ENCODE data around the gene KCNT1. TPM values are rescaled to one million over a fixed set of nuclear protein-coding genes. Genes with fewer than 3 reads are reported as not detected.

KCNT1 gene
- total RNA-seq, 1 experiment from 2014 or later = not detected

GRCh38 chr9:135780086-135780485 lies 78.1 kb downstream of the KCNT1 start:
- Histone ChIP-seq H3K4me1 (ENCODE audit: insufficient read depth, low read length, poor library complexity, severe bottlenecking) (no peaks in the 10 kb centered on the region), H3K4me3 (ENCODE audit: low read depth, low read length, poor library complexity, severe bottlenecking) (no peak overlapping the region), H3K36me3 (ENCODE audit: insufficient read depth, low read length, poor library complexity, severe bottlenecking) (no peaks in the 10 kb centered on the region), H3K27ac (ENCODE audit: low read depth, low read length, poor library complexity, severe bottlenecking) (no peak overlapping the region), H3K9me3 (ENCODE audit: low read depth, low read length, poor library complexity, severe bottlenecking) (no peaks in the 10 kb centered on the region), H3K27me3 (replicated peaks; ENCODE audit: insufficient read depth, low read depth, low read length, poor library complexity) (no peaks in the 10 kb centered on the region)
- no peak for DNase-seq (ENCODE audit: low spot score)
- TF ChIP-seq CTCF (conservative IDR thresholded peaks at IDR 0.05; ENCODE audit: low read depth, low read length) (no peak), EZH2 (IDR thresholded peaks at IDR 0.05; ENCODE audit: borderline replicate concordance, low read depth, low read length, poor library complexity, severe bottlenecking) (no peak)
- intact Hi-C loops (cut with micrococcal nuclease; ENCODE audit: unreplicated experiment) = no loop called here
- CTCF ChIA-PET = no interaction called here
- POLR2A ChIA-PET (ENCODE audit: low non-redundant PET) = no interaction called here
- no TSS peak for BruUV-seq (replicated peaks)

GRCh38 chr9:135780626-135781025 lies 78.6 kb downstream of the KCNT1 start:
- no peaks in the 10 kb centered on the region for H3K4me1 ChIP-seq (ENCODE audit: insufficient read depth, low read length, poor library complexity, severe bottlenecking)
- no peak overlapping the region for H3K27ac ChIP-seq (ENCODE audit: low read depth, low read length, poor library complexity, severe bottlenecking)
- ChIA-PET POLR2A (ENCODE audit: low non-redundant PET) (no interaction called here), CTCF (no interaction called here)
- no peaks in the 10 kb centered on the region for H3K27me3 ChIP-seq (replicated peaks; ENCODE audit: insufficient read depth, low read depth, low read length, poor library complexity)
- H3K9me3 ChIP-seq (ENCODE audit: low read depth, low read length, poor library complexity, severe bottlenecking) = no peaks in the 10 kb centered on the region
- intact Hi-C loops (cut with micrococcal nuclease; ENCODE audit: unreplicated experiment) = no loop called here
- no TSS peak for BruUV-seq (replicated peaks)
- TF ChIP-seq CTCF (conservative IDR thresholded peaks at IDR 0.05; ENCODE audit: low read depth, low read length) (no peak), EZH2 (IDR thresholded peaks at IDR 0.05; ENCODE audit: borderline replicate concordance, low read depth, low read length, poor library complexity, severe bottlenecking) (no peak)
- no peak overlapping the region for H3K4me3 ChIP-seq (ENCODE audit: low read depth, low read length, poor library complexity, severe bottlenecking)
- no peak for DNase-seq (ENCODE audit: low spot score)
- no peaks in the 10 kb centered on the region for H3K36me3 ChIP-seq (ENCODE audit: insufficient read depth, low read length, poor library complexity, severe bottlenecking)

GRCh38 chr9:135782946-135783345 lies 81.0 kb downstream of the KCNT1 start:
- DNase-seq (ENCODE audit: low spot score) = no peak
- Histone ChIP-seq H3K4me1 (ENCODE audit: insufficient read depth, low read length, poor library complexity, severe bottlenecking) (no peaks in the 10 kb centered on the region), H3K27ac (ENCODE audit: low read depth, low read length, poor library complexity, severe bottlenecking) (no peak overlapping the region), H3K36me3 (ENCODE audit: insufficient read depth, low read length, poor library complexity, severe bottlenecking) (no peaks in the 10 kb centered on the region), H3K9me3 (ENCODE audit: low read depth, low read length, poor library complexity, severe bottlenecking) (no peaks in the 10 kb centered on the region), H3K27me3 (replicated peaks; ENCODE audit: insufficient read depth, low read depth, low read length, poor library complexity) (no peaks in the 10 kb centered on the region), H3K4me3 (ENCODE audit: low read depth, low read length, poor library complexity, severe bottlenecking) (no peak overlapping the region)
- no TSS peak for BruUV-seq (replicated peaks)
- TF ChIP-seq CTCF (conservative IDR thresholded peaks at IDR 0.05; ENCODE audit: low read depth, low read length) (no peak), EZH2 (IDR thresholded peaks at IDR 0.05; ENCODE audit: borderline replicate concordance, low read depth, low read length, poor library complexity, severe bottlenecking) (no peak)
- POLR2A ChIA-PET (ENCODE audit: low non-redundant PET) = no interaction called here
- CTCF ChIA-PET = no interaction called here
- intact Hi-C loops (cut with micrococcal nuclease; ENCODE audit: unreplicated experiment) = no loop called here
